ENCODE measurements around the gene TPCN2.

The TPCN2 gene

DNA sequence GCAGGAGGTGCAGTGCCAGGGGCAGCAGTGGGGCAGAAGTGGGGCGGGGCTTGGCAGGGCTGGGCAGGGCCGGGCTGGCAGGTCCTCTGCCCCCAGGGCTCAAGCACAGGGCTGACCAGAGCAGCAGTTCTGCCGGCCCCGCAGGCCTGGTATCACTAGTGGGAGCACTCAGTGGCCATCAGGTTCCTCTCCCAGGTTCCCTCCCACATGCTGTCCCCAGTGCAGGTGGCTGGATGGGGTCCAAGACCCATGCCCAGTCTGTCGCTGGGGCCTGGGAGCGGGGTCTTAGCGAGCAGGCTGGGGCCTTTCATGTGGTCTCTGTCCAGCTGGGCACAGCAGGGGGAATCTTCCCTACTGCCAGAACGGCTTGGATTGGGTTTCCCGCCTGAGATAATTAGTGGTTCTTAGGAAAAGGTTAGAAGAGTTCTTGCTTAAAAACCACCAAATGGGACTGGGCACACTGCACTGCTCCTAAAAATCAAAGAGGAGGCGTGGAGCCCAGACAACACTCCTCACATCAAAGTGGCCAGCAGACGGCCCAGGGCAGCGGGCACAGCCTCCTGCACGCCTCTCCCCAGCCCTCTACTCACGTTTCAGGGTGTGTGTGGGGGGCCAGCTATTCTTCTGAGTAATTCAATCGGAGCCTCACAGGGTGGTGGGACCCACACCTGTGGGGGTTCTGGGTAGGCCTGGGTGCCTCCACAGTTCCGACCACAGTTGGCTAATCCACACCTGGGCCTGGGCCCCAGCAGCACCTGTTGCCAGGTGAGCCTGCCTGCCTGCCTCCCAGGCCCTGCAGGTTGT, 45.6 kb downstream of the TPCN2 start:
- DNase-seq (ENCODE audit: extremely low read depth, low read depth) = no peak
- TF ChIP-seq, protein P1, sequence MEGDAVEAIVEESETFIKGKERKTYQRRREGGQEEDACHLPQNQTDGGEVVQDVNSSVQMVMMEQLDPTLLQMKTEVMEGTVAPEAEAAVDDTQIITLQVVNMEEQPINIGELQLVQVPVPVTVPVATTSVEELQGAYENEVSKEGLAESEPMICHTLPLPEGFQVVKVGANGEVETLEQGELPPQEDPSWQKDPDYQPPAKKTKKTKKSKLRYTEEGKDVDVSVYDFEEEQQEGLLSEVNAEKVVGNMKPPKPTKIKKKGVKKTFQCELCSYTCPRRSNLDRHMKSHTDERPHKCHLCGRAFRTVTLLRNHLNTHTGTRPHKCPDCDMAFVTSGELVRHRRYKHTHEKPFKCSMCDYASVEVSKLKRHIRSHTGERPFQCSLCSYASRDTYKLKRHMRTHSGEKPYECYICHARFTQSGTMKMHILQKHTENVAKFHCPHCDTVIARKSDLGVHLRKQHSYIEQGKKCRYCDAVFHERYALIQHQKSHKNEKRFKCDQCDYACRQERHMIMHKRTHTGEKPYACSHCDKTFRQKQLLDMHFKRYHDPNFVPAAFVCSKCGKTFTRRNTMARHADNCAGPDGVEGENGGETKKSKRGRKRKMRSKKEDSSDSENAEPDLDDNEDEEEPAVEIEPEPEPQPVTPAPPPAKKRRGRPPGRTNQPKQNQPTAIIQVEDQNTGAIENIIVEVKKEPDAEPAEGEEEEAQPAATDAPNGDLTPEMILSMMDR (IDR thresholded peaks at IDR 0.05; ENCODE audit: low read depth, low read length) = no peak

GRCh38 chr11:69094915-69095290, 46.2 kb downstream of the TPCN2 start:
- TF ChIP-seq, protein P1 (IDR thresholded peaks at IDR 0.05; ENCODE audit: low read depth, low read length) = no peak
- DNase-seq (ENCODE audit: extremely low read depth, low read depth) = no peak

GRCh38 chr11:69095300-69095699, 46.6 kb downstream of the TPCN2 start:
- TF ChIP-seq, protein P1 (IDR thresholded peaks at IDR 0.05; ENCODE audit: low read depth, low read length) = no peak
- DNase-seq (ENCODE audit: extremely low read depth, low read depth) = no peak

DNA sequence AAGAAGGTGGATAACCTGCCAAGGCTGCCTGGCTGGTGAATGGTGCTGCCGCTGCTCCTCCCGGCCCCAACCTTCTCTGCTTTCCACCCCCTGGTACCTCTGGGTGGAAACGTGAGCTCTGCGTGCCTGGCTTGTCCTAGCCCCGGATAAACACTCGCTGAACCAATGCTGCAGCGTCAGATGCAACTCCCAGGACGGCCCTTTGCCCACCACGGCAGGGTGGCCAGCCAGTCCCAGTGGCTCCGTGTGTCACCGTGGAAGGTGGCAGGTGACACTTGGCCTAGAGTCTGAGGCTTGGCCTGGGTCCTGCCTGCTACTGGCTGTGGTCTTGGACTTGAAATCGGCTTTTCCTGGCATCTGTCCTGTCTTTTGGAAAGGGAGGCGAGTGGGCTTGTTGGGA, 47.7 kb downstream of the TPCN2 start:
- TF ChIP-seq, protein P1 (IDR thresholded peaks at IDR 0.05; ENCODE audit: low read depth, low read length) = no peak
- DNase-seq (ENCODE audit: extremely low read depth, low read depth) = no peak

DNA sequence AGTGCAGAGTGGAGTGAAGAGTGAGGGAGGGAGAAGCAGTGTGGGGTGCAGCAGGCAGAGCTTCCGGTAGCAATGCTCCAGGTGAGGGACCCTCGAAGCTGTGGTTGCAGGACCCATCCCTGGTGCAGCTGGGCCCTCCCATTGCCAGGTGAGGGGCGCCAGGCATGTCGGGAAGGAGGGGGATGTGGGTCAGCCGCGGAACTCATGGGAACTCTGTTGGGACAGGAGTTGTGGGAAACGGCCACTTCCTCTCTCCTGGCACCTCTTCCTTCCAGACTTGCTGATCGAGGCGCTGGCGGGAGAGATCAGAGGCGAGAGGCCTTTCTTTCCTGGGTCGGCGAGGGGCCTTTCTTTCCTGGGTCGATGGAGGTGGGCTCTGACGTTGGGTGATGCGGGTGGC, 48.5 kb downstream of the TPCN2 start:
- no peak for DNase-seq (ENCODE audit: extremely low read depth, low read depth)
- TF ChIP-seq, protein P1 (IDR thresholded peaks at IDR 0.05; ENCODE audit: low read depth, low read length) = no peak

DNA sequence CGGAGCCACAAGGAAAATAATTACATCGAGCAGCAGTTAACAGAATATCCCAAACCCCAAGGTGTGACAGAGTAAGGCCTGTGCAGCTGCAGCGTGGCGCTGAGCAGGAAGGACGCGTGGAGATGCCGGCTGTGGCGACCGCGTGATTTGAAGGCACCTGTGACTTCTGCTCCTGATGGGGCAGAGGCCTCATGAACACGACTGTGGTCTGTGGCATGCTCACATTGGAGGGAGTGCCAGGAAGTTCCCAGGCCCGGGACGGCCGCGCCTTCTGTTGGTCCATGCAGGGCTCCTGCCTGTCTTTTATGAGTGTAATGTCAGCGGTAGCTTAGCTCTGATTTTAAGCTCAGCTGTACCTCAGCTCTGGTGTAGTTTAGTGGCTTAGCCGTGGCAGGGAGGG, 50.4 kb downstream of the TPCN2 start:
- no peak for DNase-seq (ENCODE audit: extremely low read depth, low read depth)
- TF ChIP-seq, protein P1 (IDR thresholded peaks at IDR 0.05; ENCODE audit: low read depth, low read length) = no peak

DNA sequence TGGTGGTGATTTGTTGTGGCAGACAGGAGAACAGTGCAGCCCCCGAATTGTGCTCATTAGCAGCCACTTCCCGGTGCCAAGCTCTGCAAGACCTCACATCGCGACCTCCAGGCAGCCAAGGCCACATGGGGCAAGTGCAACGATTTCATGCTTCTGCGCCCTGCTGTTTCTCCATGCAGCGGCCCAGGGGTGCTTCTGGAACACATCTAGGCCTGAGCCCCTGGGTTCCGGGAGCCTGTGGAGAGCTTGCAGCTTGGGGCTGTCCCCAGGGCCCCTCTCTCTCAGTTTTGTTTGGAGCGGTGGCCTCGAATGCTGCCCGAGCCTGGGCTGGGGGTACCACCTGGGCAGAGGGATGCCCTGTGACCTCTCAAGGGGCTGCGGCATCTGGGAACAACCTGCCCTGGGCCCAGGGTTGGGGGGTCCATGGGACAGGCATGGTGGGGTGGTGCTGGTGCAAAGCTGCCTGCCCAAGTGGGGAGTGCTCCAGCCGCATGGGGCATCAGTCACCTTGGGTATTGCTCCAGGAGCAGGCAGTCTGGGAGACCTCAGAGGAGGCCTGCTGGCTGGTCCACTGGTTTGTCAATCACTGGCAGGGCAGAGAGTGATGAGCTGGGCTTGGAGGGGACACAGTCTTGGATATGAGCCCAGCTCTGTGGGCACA, 51.9 kb downstream of the TPCN2 start:
- TF ChIP-seq, protein P1 (IDR thresholded peaks at IDR 0.05; ENCODE audit: low read depth, low read length) = no peak
- no peak for DNase-seq (ENCODE audit: extremely low read depth, low read depth)

Data from AG09319 (cell line).